AG09309 (cell line): ENCODE measurements around the gene LRRC36.
"Not testable (repeated sequence)": the region's sequence is repeated elsewhere in the genome, so short reads cannot be mapped to it uniquely, and the experiment has no call there.

ENCODE experiments used
- DNase-seq: peaks from one replicate; pipeline ENCODE4 v3.0.0-alpha.2; 2010; ENCODE audit warnings: low read depth
- H3K4me3 ChIP-seq: 2 replicates; pipeline ENCODE4 v1.5.1; 2011; ENCODE audit warnings: mild to moderate bottlenecking, low read depth, low read length, moderate library complexity; ENCODE audit not compliant: control insufficient read depth
- CTCF ChIP-seq: IDR thresholded peaks from 2 replicates; pipeline ENCODE4 v1.5.1; 2011; ENCODE audit warnings: mild to moderate bottlenecking, low read depth, low read length, inconsistent platforms; ENCODE audit not compliant: insufficient read depth, control insufficient read depth; ENCODE audit errors: missing control alignments

The LRRC36 gene

DNA sequence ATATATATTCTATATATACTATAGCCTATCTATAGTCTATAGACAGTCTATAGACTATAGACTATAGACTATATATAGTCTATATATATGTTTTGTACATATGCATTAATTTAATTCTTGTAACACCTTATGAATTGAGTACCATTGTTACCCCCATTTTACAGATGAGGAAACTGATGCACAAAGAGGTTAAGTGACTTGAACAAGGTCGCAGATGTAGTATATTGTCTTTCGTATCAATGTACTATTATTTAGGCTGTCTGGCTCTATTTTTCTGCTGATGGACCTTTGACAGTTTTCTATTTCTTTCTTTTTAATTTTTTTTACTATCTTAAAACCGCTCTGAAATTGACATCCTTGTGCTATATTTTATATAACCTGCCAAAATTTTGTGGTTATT is 14.6 kb downstream of the LRRC36 start:
- DNase-seq: no peak

DNA sequence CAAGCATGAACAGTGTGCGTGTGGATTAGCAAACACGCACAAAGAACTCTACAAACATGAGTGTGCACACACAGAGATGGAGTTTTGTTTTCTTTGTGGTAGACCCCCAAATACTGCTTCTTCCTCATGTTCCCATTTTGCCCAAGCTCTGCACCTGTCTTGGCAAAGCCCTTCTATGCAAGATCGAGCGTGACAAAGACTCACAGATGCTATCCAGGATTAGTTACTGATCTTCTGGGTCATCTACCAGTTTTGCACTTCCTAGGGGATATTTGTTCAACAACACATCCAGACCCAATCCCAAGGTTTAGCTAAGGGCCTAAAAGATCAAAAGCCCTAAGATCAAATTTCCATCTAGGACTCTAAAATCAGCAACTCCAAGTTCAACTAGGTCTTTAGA is 16.0 kb downstream of the LRRC36 start:
- DNase-seq: no peak
- no peak overlapping the region for H3K4me3 ChIP-seq
- TF ChIP-seq CTCF: no peak

More for the DNA sequence above, 14.6 kb downstream of the LRRC36 start:
- TF ChIP-seq CTCF: no peak
- no peak overlapping the region for H3K4me3 ChIP-seq

DNA sequence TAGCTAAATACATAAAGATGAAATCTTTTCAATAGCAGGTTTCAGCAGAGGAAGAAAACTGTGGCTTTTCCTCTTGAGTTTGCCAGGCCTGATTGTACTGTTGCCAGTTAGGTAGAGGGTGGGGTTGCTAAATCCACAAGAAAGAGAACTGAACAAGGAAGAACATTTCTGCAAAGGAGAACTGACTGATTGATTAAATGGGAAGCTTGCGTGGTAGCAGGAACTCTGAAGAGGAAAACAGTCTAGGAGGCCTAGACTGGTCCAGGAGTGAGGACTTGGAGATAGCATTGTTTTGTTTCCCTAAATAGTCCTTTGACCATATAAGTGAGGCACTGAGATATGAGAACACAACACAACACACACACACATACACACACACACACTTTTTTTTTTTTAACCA is 18.8 kb downstream of the LRRC36 start:
- TF ChIP-seq CTCF: no peak
- no peak for DNase-seq
- H3K4me3 ChIP-seq: no peak overlapping the region

- no peak overlapping the region for H3K4me3 ChIP-seq
- DNase-seq: no peak
- TF ChIP-seq CTCF: no peak
These were observed 19.7 kb downstream of the LRRC36 start for GRCh38 chr16:67346341-67346740.

GRCh38 chr16:67349172-67349571 is 22.6 kb downstream of the LRRC36 start:
- no peak for DNase-seq
- TF ChIP-seq CTCF: peak; percentile 40
- H3K4me3 ChIP-seq: no peak overlapping the region

DNA sequence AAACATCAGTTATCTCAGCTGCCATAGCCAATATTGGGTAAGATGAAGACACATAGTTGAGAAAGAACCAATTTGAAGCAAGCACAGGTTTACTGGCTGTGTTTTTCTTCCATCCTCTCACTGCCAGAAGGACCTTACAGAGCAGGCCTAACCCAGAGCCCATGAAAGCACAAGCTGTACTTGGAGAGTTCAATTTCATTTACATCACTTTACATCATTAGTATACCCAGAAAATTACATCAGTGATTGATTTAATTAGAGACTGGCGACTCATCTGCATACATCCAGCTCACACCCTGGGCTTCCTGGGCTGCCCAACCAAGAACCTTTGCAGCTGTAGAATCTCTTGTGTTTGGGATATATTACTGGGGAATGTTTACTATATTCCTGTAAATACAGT is 23.7 kb downstream of the LRRC36 start:
- DNase-seq: no peak
- TF ChIP-seq CTCF: no peak
- no peak overlapping the region for H3K4me3 ChIP-seq

DNA sequence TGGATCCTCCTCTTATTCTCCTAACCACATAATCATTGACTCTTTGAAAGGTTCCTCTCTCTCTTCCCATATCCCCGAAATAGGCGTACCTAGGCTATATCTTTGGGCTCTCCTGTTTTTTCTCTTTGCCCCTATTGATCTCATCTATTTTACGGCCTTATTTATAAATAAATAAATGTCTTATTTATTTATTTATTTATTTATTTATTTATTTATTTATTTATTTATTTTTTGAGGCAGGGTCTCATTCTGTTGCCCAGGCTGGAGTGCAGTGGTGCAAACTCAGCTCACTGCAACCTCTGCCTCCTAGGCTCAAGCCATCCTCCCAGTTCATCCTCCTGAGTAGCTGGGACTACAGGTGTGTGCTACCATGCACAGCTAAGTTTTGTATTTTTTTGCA is 25.8 kb downstream of the LRRC36 start:
- not testable (repeated sequence) for DNase-seq, H3K4me3 ChIP-seq
